ENCODE data around the gene ATP10A. TPM values are rescaled to one million over a fixed set of nuclear protein-coding genes. Genes with fewer than 3 reads are reported as not detected.

ATP10A gene
- polyA plus RNA-seq, 1 donor (not counting 4 experiments of a cell fraction or from before 2014, with no cell fraction given): not detected

- Histone ChIP-seq H3K4me1 (ENCODE audit: control insufficient read depth, extremely low read depth, insufficient read depth, low read length) (no peaks in the 10 kb centered on the region), H3K9me3 (ENCODE audit: control insufficient read depth, low read depth, low read length) (peaks cover 12% of the 10 kb centered on the region), H3K4me3 (ENCODE audit: control insufficient read depth in 2 of 3, extremely low read depth in 1 of 3, insufficient read depth in 2 of 3, low read depth in 1 of 3, low read length in 3 of 3) (no peak overlapping the region), H3K4me2 (ENCODE audit: control insufficient read depth, extremely low read depth, insufficient read depth, low read depth, low read length) (no peak overlapping the region), H4K20me1 (ENCODE audit: control insufficient read depth, extremely low read depth, insufficient read depth, low read length) (no peaks in the 10 kb centered on the region), H3K27ac (ENCODE audit: control insufficient read depth, insufficient read depth, low read length) (no peak overlapping the region), H3K27me3 (ENCODE audit: control insufficient read depth, extremely low read depth, insufficient read depth, low read length) (no peaks in the 10 kb centered on the region), H3K36me3 (ENCODE audit: control insufficient read depth in 2 of 2, extremely low read depth in 1 of 2, insufficient read depth in 2 of 2, low read length in 2 of 2) (no peaks in the 10 kb centered on the region), H3K79me2 (ENCODE audit: control insufficient read depth, insufficient read depth, low read length) (no peaks in the 10 kb centered on the region), H3K9me1 (ENCODE audit: control insufficient read depth, extremely low read depth, insufficient read depth, low read length) (no peaks in the 10 kb centered on the region), H3K9ac (ENCODE audit: control insufficient read depth, extremely low read depth, insufficient read depth, low read length) (no peak overlapping the region), H2AFZ (ENCODE audit: control insufficient read depth, low read length) (no peak overlapping the region)
- dilution Hi-C loops (cut with MboI; ENCODE audit: extremely low pct_ligation_motif_present, low sequenced_read_pairs): no loop called here
- no peak for TF ChIP-seq CTCF (optimal IDR thresholded peaks at IDR 0.05 in 1 of 3, IDR thresholded peaks at IDR 0.05 in 1 of 3, conservative IDR thresholded peaks at IDR 0.05 in 1 of 3; ENCODE audit: extremely low read depth in 1 of 3, insufficient read depth in 2 of 3, low read length in 3 of 3)
- DNase-seq (ENCODE audit: low read depth, low spot score): no peak
- FAIRE-seq: no peak
Measured at GRCh38 chr15:25764980-25765735, 98.0 kb downstream of the ATP10A start.

GRCh38 chr15:25763954-25764353 is 99.2 kb downstream of the ATP10A start:
- DNase-seq (ENCODE audit: low read depth, low spot score): no peak
- H3K27me3 ChIP-seq (ENCODE audit: control insufficient read depth, extremely low read depth, insufficient read depth, low read length): no peaks in the 10 kb centered on the region

More at GRCh38 chr15:25763954-25764353, 99.2 kb downstream of the ATP10A start:
- H3K9ac ChIP-seq (ENCODE audit: control insufficient read depth, extremely low read depth, insufficient read depth, low read length): no peak overlapping the region
- H3K27ac ChIP-seq (ENCODE audit: control insufficient read depth, insufficient read depth, low read length): no peak overlapping the region
- no peak overlapping the region for H2AFZ ChIP-seq (ENCODE audit: control insufficient read depth, low read length)
- H3K36me3 ChIP-seq (ENCODE audit: control insufficient read depth in 2 of 2, extremely low read depth in 1 of 2, insufficient read depth in 2 of 2, low read length in 2 of 2): no peaks in the 10 kb centered on the region
- no peak overlapping the region for H3K4me3 ChIP-seq (ENCODE audit: control insufficient read depth in 2 of 3, extremely low read depth in 1 of 3, insufficient read depth in 2 of 3, low read depth in 1 of 3, low read length in 3 of 3)
- H3K4me2 ChIP-seq (ENCODE audit: control insufficient read depth, extremely low read depth, insufficient read depth, low read depth, low read length): no peak overlapping the region
- no peaks in the 10 kb centered on the region for H3K9me1 ChIP-seq (ENCODE audit: control insufficient read depth, extremely low read depth, insufficient read depth, low read length)
- no peaks in the 10 kb centered on the region for H3K4me1 ChIP-seq (ENCODE audit: control insufficient read depth, extremely low read depth, insufficient read depth, low read length)
- H3K9me3 ChIP-seq (ENCODE audit: control insufficient read depth, low read depth, low read length): peaks cover 14% of the 10 kb centered on the region
- no peaks in the 10 kb centered on the region for H3K79me2 ChIP-seq (ENCODE audit: control insufficient read depth, insufficient read depth, low read length)
- dilution Hi-C loops (cut with MboI; ENCODE audit: extremely low pct_ligation_motif_present, low sequenced_read_pairs): no loop called here
- FAIRE-seq: no peak
- H4K20me1 ChIP-seq (ENCODE audit: control insufficient read depth, extremely low read depth, insufficient read depth, low read length): no peaks in the 10 kb centered on the region
- no peak for TF ChIP-seq CTCF (optimal IDR thresholded peaks at IDR 0.05 in 1 of 3, IDR thresholded peaks at IDR 0.05 in 1 of 3, conservative IDR thresholded peaks at IDR 0.05 in 1 of 3; ENCODE audit: extremely low read depth in 1 of 3, insufficient read depth in 2 of 3, low read length in 3 of 3)
- TF ChIP-seq EZH2 (IDR thresholded peaks at IDR 0.05; ENCODE audit: low read length): no peak
